ENCODE data around the gene CTTNBP2. TPM values are rescaled to one million over a fixed set of nuclear protein-coding genes. Genes with fewer than 3 reads are reported as not detected.
A peak's percentile ranks its signal among the peaks of the same experiment; 100 is the strongest.

The CTTNBP2 gene
- total RNA-seq, 4 donors from 2014 or later, result 13.8 to 19.4 (median 17.6) TPM

GRCh38 chr7:117827862-117828261, 45.4 kb downstream of the CTTNBP2 start:
- Histone ChIP-seq H3K9me3 (no peaks in the 10 kb centered on the region), H3K27ac (peak overlapping the region; percentile 77 to 97 (median 90)), H3K27me3 (no peaks in the 10 kb centered on the region), H3K4me1 (peaks cover 43 to 63% of the 10 kb centered on the region in 2 donors), H3K4me3 (replicated peaks in 1 of 3) (no peak overlapping the region), H3K36me3 (no peaks in the 10 kb centered on the region)
- DNase-seq, result peak; percentile 64 to 68
- TF ChIP-seq CTCF (IDR thresholded peaks at IDR 0.05) (no peak), POLR2A (IDR thresholded peaks at IDR 0.05) (peak in 1 of 2 donors; percentile 17)
- 21 to 24% methylated on average over 2 of the region's 2 CpGs for WGBS, 2 donors
- intact Hi-C loops (cut with DNase I), result no loop called here

GRCh38 chr7:117825132-117825531, 48.1 kb downstream of the CTTNBP2 start:
- TF ChIP-seq POLR2A (IDR thresholded peaks at IDR 0.05) (no peak), CTCF (IDR thresholded peaks at IDR 0.05) (no peak)
- intact Hi-C loops (cut with DNase I), result no loop called here
- DNase-seq, result no peak
- no peaks in the 10 kb centered on the region for H3K27me3 ChIP-seq
- H3K36me3 ChIP-seq, result no peaks in the 10 kb centered on the region
- H3K27ac ChIP-seq, result no peak overlapping the region
- H3K9me3 ChIP-seq, result no peaks in the 10 kb centered on the region
- WGBS, 2 donors, result 79 to 85% methylated on average over 2 of the region's 2 CpGs
- no peak overlapping the region for H3K4me3 ChIP-seq (replicated peaks in 1 of 3)
- peaks cover 28 to 42% of the 10 kb centered on the region in 2 donors for H3K4me1 ChIP-seq

GRCh38 chr7:117824592-117824991, 48.6 kb downstream of the CTTNBP2 start:
- Histone ChIP-seq H3K27ac (no peak overlapping the region), H3K9me3 (no peaks in the 10 kb centered on the region), H3K36me3 (no peaks in the 10 kb centered on the region), H3K4me3 (replicated peaks in 1 of 3) (no peak overlapping the region), H3K27me3 (no peaks in the 10 kb centered on the region), H3K4me1 (peaks cover 23 to 42% of the 10 kb centered on the region in 2 donors)
- intact Hi-C loops (cut with DNase I), result no loop called here
- DNase-seq, result no peak
- no peak for TF ChIP-seq POLR2A (IDR thresholded peaks at IDR 0.05)
- TF ChIP-seq CTCF (IDR thresholded peaks at IDR 0.05), result no peak
- WGBS, 2 donors, result 97 to 99% methylated on average over 2 of the region's 2 CpGs

- 91% methylated on average over 2 of the region's 2 CpGs for WGBS, 2 donors
- Histone ChIP-seq H3K27ac (peak overlapping the region in 1 of 3 donors; percentile 12), H3K4me3 (replicated peaks in 1 of 3) (no peak overlapping the region), H3K27me3 (no peaks in the 10 kb centered on the region), H3K9me3 (no peaks in the 10 kb centered on the region), H3K4me1 (peaks cover 0 to 19% of the 10 kb centered on the region in 2 donors), H3K36me3 (no peaks in the 10 kb centered on the region)
- no peak for DNase-seq
- intact Hi-C loops (cut with DNase I), result no loop called here
- TF ChIP-seq CTCF (IDR thresholded peaks at IDR 0.05) (no peak), POLR2A (IDR thresholded peaks at IDR 0.05) (no peak)
Measured at GRCh38 chr7:117819558-117819957, 53.7 kb downstream of the CTTNBP2 start.

GRCh38 chr7:117818232-117818631, 55.0 kb downstream of the CTTNBP2 start:
- peaks cover 0 to 19% of the 10 kb centered on the region in 2 donors for H3K4me1 ChIP-seq
- H3K27ac ChIP-seq, result peak overlapping the region in 2 of 3 donors; percentile 1 to 21
- no peaks in the 10 kb centered on the region for H3K9me3 ChIP-seq
- 95% methylated on average over 2 of the region's 2 CpGs for WGBS, 2 donors
- DNase-seq, result no peak
- TF ChIP-seq POLR2A (IDR thresholded peaks at IDR 0.05) (no peak), CTCF (IDR thresholded peaks at IDR 0.05) (no peak)
- intact Hi-C loops (cut with DNase I), result no loop called here
- H3K4me3 ChIP-seq (replicated peaks in 1 of 3), result no peak overlapping the region
- no peaks in the 10 kb centered on the region for H3K27me3 ChIP-seq
- no peaks in the 10 kb centered on the region for H3K36me3 ChIP-seq

Data from thyroid gland (tissue), 4 donors.